Activated T-cell treated with anti-CD3 and anti-CD28 coated beads, Interleukin-2, amount 50 U/mL, for 4 hours (primary cell): Measurements from ENCODE around the gene CCT6A. TPM values are rescaled to one million over a fixed set of nuclear protein-coding genes. Genes with fewer than 3 reads are reported as not detected.
"Not testable (repeated sequence)": the region's sequence is repeated elsewhere in the genome, so short reads cannot be mapped to it uniquely, and the experiment has no call there.

ENCODE experiments used
- ATAC-seq, 2 donors: fragments of 200-7000 bp; cut with Tn5 transposase; one replicate each; pipeline ENCODE4 v1.10.0; 2021
- DNase-seq: peaks from one replicate; pipeline ENCODE4 v3.0.0-alpha.2; 2020
- H3K27me3 Mint-ChIP-seq: one replicate; pipeline ENCODE4 v1.8.0; 2021; ENCODE audit warnings: low read depth, mixed read lengths
- H3K36me3 Mint-ChIP-seq: one replicate; pipeline ENCODE4 v1.8.0; 2022; ENCODE audit warnings: mixed read lengths; ENCODE audit not compliant: insufficient read depth
- H3K4me1 Mint-ChIP-seq: one replicate; pipeline ENCODE4 v1.8.0; 2021; ENCODE audit warnings: low read depth, mixed read lengths
- H3K4me3 Mint-ChIP-seq: one replicate; pipeline ENCODE4 v1.8.0; 2021; ENCODE audit warnings: mild to moderate bottlenecking, moderate library complexity, mixed read lengths
- H3K9me3 Mint-ChIP-seq: one replicate; pipeline ENCODE4 v1.8.0; 2021; ENCODE audit warnings: mixed read lengths
- total RNA-seq, 3 donors: library from RNA; stranded (reverse); gene quantifications; one replicate each; pipeline ENCODE4 v1.2.1, GENCODE V29; 2021

The CCT6A gene
- total RNA-seq, 3 donors from 2014 or later, result 428 to 473 (median 440) TPM

DNA sequence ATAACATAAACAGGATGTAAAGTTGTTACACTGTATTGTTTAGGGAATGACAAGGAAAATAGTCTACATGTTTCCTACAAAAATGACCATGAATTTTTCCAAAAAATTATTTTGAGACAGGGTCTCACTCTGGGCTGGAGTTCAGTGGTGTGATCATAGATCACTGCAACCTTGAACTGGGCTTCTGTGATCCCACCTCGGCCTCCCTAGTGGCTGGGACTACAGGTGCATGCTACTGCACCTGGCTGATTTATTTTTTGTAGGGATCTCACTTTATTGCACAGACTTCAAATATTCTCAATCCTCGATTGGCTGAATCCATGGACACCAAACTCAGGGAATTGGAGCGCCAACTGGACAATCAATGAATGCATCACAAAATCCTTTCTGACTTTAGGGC lies 48.1 kb downstream of the CCT6A start:
- Mint-ChIP-seq H3K27me3 (no peaks in the 10 kb centered on the region), H3K36me3 (peaks cover 30% of the 10 kb centered on the region), H3K4me3 (no peak overlapping the region), H3K4me1 (peaks cover 8% of the 10 kb centered on the region), H3K9me3 (no peaks in the 10 kb centered on the region)
- ATAC-seq (no peak), DNase-seq (no peak)

GRCh38 chr7:56104138-56104537 lies 52.6 kb downstream of the CCT6A start:
- H3K9me3 Mint-ChIP-seq, H3K27me3 Mint-ChIP-seq, ATAC-seq, DNase-seq: not testable (repeated sequence)
- Mint-ChIP-seq H3K4me3 (peak overlapping the region; percentile 98), H3K4me1 (peaks cover 34% of the 10 kb centered on the region), H3K36me3 (peaks cover 35% of the 10 kb centered on the region)

DNA sequence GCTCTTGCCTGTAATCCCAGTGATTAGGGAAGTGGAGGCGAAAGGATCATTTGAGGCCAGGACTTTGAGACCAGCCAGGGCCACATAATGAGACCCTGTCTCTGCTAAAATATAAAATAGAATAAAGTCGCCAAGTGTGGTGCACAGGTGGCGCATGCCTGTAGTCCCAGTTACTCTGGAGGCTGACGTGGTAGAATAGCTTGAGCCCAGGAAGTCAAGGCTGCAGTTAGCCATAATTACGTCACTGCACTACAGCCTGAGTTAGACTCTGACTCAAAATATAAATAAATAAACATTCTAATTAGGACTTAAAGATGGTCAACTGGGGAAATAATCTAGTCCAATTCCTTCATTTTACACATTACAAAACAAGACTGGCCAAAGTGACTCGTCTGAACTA lies 53.9 kb downstream of the CCT6A start:
- DNase-seq (no peak), ATAC-seq (peak in 1 of 2 donors; percentile 16)
- H3K9me3 Mint-ChIP-seq, result no peaks in the 10 kb centered on the region
- H3K36me3 Mint-ChIP-seq, result peaks cover 29% of the 10 kb centered on the region
- H3K4me3 Mint-ChIP-seq, result peak overlapping the region; percentile 98
- peaks cover 34% of the 10 kb centered on the region for H3K4me1 Mint-ChIP-seq
- no peaks in the 10 kb centered on the region for H3K27me3 Mint-ChIP-seq

DNA sequence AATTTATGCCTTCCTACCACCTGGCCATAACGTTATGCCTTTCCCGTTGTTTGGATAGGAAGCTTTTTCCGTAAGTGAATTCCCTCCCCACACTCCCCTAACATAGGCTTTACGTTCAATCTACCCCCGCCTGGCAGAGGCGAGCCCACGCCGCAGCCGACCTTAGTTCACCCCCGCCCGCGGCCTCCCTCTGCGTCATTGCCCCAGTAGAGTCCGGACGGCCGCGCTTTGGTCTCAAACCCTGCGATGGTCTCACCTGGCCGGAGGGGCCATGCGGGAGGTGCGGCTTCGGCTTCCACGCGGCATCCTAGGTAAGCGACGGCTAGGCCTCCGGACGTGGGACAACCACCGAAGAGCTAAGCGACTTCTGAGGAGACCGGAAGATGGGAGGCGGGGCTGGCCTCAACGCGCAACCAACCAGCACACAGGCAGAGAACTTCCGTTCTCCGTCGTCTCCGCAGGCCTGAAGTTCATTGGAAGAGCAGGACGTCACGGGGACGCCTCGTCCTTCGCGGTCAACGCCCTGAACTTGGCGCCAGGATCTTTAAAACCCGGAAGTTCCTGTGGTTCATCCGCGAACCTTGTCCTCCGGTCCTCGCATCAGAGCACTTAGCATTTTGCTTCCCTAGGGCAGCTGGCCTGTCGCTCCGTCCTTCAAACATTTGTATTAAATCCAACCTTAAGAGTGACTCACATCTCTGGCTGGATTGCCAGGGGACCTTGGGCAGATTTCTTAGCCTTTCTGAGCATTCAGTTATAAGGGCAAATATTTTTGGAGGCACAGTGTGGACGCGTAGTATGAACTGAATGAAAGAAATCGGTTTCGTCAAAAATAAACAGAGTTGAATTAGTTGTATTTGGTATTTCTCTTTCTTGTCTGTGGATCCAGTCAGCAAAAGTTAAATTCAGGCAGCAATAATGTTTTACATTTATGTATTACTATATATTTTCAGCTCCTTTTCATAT lies 54.8 kb downstream of the CCT6A start, which contains the start of gene CHCHD2:
Gene CHCHD2 (minus strand): TSS at position 369 of the 966 bp plus-strand sequence. CDS start 63 bp downstream, at position 306.
- H3K27me3 Mint-ChIP-seq, result no peaks in the 10 kb centered on the region
- peaks cover 34% of the 10 kb centered on the region for H3K4me1 Mint-ChIP-seq
- H3K4me3 Mint-ChIP-seq, result peak within 1 kb of the TSS; percentile 98
- peak; percentile 87 for DNase-seq
- ATAC-seq, result peak; percentile 99
- H3K36me3 Mint-ChIP-seq, result peaks cover 22% of the 10 kb centered on the region
- H3K9me3 Mint-ChIP-seq, result no peaks in the 10 kb centered on the region

DNA sequence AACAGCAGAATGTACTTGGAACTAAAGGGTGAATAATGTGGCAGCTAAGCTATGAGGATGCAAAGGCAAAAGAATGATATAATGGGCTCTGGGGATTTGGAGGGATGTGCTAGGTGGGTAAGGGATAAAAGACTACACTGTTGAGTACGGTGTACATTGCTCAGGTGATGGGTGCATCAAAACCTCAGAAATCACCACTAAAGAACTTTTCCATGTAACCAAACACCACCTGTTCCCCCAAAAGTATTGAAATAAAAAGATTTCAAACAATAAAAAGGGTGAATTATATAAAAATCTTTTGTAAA lies 56.3 kb downstream of the CCT6A start:
- H3K4me1 Mint-ChIP-seq, result peaks cover 34% of the 10 kb centered on the region
- no peak for DNase-seq
- H3K27me3 Mint-ChIP-seq, result no peaks in the 10 kb centered on the region
- ATAC-seq, result no peak
- H3K36me3 Mint-ChIP-seq, result peaks cover 14% of the 10 kb centered on the region
- H3K4me3 Mint-ChIP-seq, result peak overlapping the region; percentile 98
- H3K9me3 Mint-ChIP-seq, result no peaks in the 10 kb centered on the region

- Mint-ChIP-seq H3K36me3 (peaks cover 4% of the 10 kb centered on the region), H3K27me3 (peaks cover 6% of the 10 kb centered on the region), H3K4me3 (no peak overlapping the region), H3K9me3 (no peaks in the 10 kb centered on the region), H3K4me1 (peaks cover 18% of the 10 kb centered on the region)
- DNase-seq, result no peak
- no peak for ATAC-seq
Measured at GRCh38 chr7:56110611-56111010, 59.0 kb downstream of the CCT6A start.

- not testable (repeated sequence) for H3K4me3 Mint-ChIP-seq, H3K4me1 Mint-ChIP-seq, ATAC-seq, DNase-seq, H3K36me3 Mint-ChIP-seq, H3K9me3 Mint-ChIP-seq
- H3K27me3 Mint-ChIP-seq, result peaks cover 15% of the 10 kb centered on the region
Measured at GRCh38 chr7:56112244-56112643, 60.7 kb downstream of the CCT6A start.

Other genes with a start within 250 kb of the CCT6A start
- gene SEPTIN14, start 189.0 kb upstream of the CCT6A start, total RNA-seq, result not detected
- 1 to 10 TPM in 1 of 3 donors, under 1 TPM in 2; 0.53 to 1.5 (median 0.65) TPM for gene ZNF713, start 164.3 kb upstream of the CCT6A start, total RNA-seq
- 10 to 100 TPM; 42.4 to 53.0 (median 50.6) TPM for gene MRPS17, start 99.9 kb upstream of the CCT6A start, total RNA-seq
- gene NIPSNAP2, start 87.2 kb upstream of the CCT6A start, total RNA-seq, result 10 to 100 TPM; 39.6 to 42.5 (median 39.7) TPM
- 10 to 100 TPM; 15.8 to 17.5 (median 15.9) TPM for gene PSPH, start 321 bp upstream of the CCT6A start, total RNA-seq
- 100 to 1,000 TPM in 1 of 3 donors, 10 to 100 TPM in 2; 97.5 to 110 (median 99.4) TPM for gene SUMF2, start 12.5 kb downstream of the CCT6A start, total RNA-seq
- 1 to 10 TPM; 1.4 to 1.9 (median 1.8) TPM for gene PHKG1, start 41.2 kb downstream of the CCT6A start, total RNA-seq
- 100 to 1,000 TPM; 725 to 810 (median 747) TPM for gene CHCHD2, start 54.7 kb downstream of the CCT6A start, total RNA-seq
- not detected for gene NUPR2, start 64.7 kb downstream of the CCT6A start, total RNA-seq